Breast epithelium (tissue), 3 donors: Measurements from ENCODE around the gene PSMB5.

Source experiments
- POLR2AphosphoS5 ChIP-seq, 3 donors: sonication (generic); formaldehyde crosslinking; IDR thresholded peaks; one replicate each; pipeline ENCODE4 v1.6.1; 2017; ENCODE audit warnings: antibody characterized with exemption in 3 of 3
- TF ChIP-seq, protein P1 (sequence below), 3 donors: fragments of 450-650 bp; IDR thresholded peaks; one replicate each; pipeline ENCODE4 v1.5.1; 2016 to 2017; ENCODE audit warnings: antibody characterized with exemption in 3 of 3, mild to moderate bottlenecking in 3 of 3, moderate library complexity in 3 of 3

DNA sequence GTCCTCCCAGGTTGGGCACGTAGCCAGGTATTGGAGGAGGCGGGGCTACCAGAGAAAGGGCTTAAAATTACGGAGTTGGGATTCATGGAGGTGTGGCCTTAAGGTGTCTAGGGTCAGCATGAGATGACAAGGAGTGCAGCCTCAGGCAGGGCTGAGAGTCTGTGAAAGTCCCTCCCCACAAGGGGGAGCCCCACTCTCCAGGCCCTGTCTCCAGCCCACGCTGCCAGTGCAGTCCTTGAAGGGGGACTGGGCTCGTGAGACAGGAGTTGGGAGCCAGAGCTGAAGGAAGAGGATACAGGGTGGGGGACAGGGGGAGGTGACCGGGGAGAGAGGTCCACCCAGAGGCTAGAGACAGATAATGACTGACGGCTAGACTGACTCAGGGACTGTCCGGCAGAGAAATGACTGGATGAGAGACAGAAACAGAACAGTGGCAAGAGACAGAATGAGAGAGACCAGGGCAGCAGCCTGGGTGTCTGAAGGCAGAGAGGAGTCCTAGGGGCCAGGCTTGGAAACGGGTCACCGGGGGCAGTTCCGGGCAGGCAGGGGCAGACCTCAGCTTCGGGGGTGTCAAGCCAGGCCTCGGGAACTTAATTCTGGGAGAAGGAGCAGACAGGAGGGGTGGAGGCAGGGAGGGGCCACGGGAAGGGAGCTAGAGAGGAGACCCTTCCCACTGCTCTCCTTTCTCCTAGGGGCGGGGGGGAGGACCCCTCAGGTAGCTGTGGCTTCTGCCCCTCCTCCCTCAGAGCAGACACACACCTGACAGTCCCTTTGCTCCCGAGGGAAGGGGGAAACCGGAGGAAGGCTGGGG, 21.6 kb upstream of the PSMB5 start:
- TF ChIP-seq, protein P1, sequence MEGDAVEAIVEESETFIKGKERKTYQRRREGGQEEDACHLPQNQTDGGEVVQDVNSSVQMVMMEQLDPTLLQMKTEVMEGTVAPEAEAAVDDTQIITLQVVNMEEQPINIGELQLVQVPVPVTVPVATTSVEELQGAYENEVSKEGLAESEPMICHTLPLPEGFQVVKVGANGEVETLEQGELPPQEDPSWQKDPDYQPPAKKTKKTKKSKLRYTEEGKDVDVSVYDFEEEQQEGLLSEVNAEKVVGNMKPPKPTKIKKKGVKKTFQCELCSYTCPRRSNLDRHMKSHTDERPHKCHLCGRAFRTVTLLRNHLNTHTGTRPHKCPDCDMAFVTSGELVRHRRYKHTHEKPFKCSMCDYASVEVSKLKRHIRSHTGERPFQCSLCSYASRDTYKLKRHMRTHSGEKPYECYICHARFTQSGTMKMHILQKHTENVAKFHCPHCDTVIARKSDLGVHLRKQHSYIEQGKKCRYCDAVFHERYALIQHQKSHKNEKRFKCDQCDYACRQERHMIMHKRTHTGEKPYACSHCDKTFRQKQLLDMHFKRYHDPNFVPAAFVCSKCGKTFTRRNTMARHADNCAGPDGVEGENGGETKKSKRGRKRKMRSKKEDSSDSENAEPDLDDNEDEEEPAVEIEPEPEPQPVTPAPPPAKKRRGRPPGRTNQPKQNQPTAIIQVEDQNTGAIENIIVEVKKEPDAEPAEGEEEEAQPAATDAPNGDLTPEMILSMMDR (IDR thresholded peaks at IDR 0.05) = peak in 2 of 3 donors; percentile 38 to 44
- no peak for TF ChIP-seq POLR2AphosphoS5 (IDR thresholded peaks at IDR 0.05)
